ENCODE results near the gene RIPOR1. TPM values are rescaled to one million over a fixed set of nuclear protein-coding genes. Genes with fewer than 3 reads are reported as not detected.

The RIPOR1 gene
- total and polyA plus RNA-seq, 2 of the 4 experiments (the other 2 are of a cell fraction): 9.5 to 41.3 TPM

- TF ChIP-seq BHLHE40 (IDR thresholded peaks at IDR 0.05; ENCODE audit: low read depth, low read length): no peak
- TF ChIP-seq POLR2A (IDR thresholded peaks at IDR 0.05; ENCODE audit: low read depth, low read length): no peak
- no peak for TF ChIP-seq CTCF (conservative IDR thresholded peaks at IDR 0.05; ENCODE audit: low read depth, low read length)
- TF ChIP-seq RAD21 (IDR thresholded peaks at IDR 0.05; ENCODE audit: low read length): no peak
Measured at GRCh38 chr16:67548265-67549126, 19.9 kb downstream of the RIPOR1 start (continued).

All from IMR-90 (cell line).